CD14-positive monocyte (primary cell): Measurements from ENCODE around the gene CLK2. TPM values are rescaled to one million over a fixed set of nuclear protein-coding genes. Genes with fewer than 3 reads are reported as not detected.

Source experiments
- DNase-seq, 3 donors: peaks; one replicate each; pipeline ENCODE4 v3.0.0-alpha.2; 2011 to 2022
- H2AFZ ChIP-seq: 2 replicates; pipeline ENCODE4 v1.6.0; 2012; ENCODE audit warnings: mild to moderate bottlenecking, low read depth, low read length, inconsistent platforms; ENCODE audit not compliant: insufficient read depth, poor library complexity, severe bottlenecking
- H3K27ac ChIP-seq, 2 donors: 1 replicate in 1 of 2; 2 replicates in 1 of 2; pipeline ENCODE4 v1.5.1; 2012 to 2013; ENCODE audit warnings: low read length in 2 of 2, control low read depth in 1 of 2, inconsistent platforms in 1 of 2, low read depth in 1 of 2, mild to moderate bottlenecking in 1 of 2
- H3K27me3 ChIP-seq, 2 donors: one replicate each; pipeline versions ENCODE4 v1.6.0 to v1.6.1; 2011 to 2013; ENCODE audit warnings: low read length in 2 of 2; ENCODE audit not compliant: control insufficient read depth in 2 of 2, insufficient read depth in 2 of 2
- H3K36me3 ChIP-seq, 2 donors: replicated peaks in 1 of 2; 1 replicate in 1 of 2; 2 replicates in 1 of 2; pipeline versions ENCODE4 v1.5.1 to v1.6.1; 2012 to 2013; ENCODE audit warnings: low read length in 2 of 2, control low read depth in 1 of 2, inconsistent platforms in 1 of 2, mild to moderate bottlenecking in 1 of 2; ENCODE audit not compliant: insufficient read depth in 2 of 2, control insufficient read depth in 1 of 2
- H3K4me1 ChIP-seq, 2 donors: 1 replicate in 1 of 2; 2 replicates in 1 of 2; pipeline versions ENCODE4 v1.5.1 to v1.6.1; 2012 to 2013; ENCODE audit warnings: low read length in 2 of 2, control low read depth in 1 of 2, inconsistent platforms in 1 of 2, mild to moderate bottlenecking in 1 of 2, moderate library complexity in 1 of 2; ENCODE audit not compliant: insufficient read depth in 2 of 2, control insufficient read depth in 1 of 2
- H3K4me2 ChIP-seq: replicated peaks from 2 replicates; pipeline ENCODE3; 2012; ENCODE audit warnings: low read length, moderate library complexity, mild to moderate bottlenecking; ENCODE audit not compliant: poor library complexity, severe bottlenecking; ENCODE audit errors: extremely low read depth
- H3K4me3 ChIP-seq, 3 experiments: fragments of 200-600 bp in 1 of 3; sonication (generic) in 1 of 3; replicated peaks in 1 of 3; 1 replicate in 2 of 3; 2 replicates in 1 of 3; pipeline ENCODE4 v1.5.1; 2011 to 2013; ENCODE audit warnings: low read length in 3 of 3, mild to moderate bottlenecking in 3 of 3, control low read depth in 2 of 3, low read depth in 2 of 3, inconsistent platforms in 1 of 3, moderate library complexity in 1 of 3
- H3K79me2 ChIP-seq: 2 replicates; pipeline ENCODE4 v1.6.0; 2012; ENCODE audit warnings: mild to moderate bottlenecking, control low read depth, inconsistent platforms, low read length, moderate library complexity; ENCODE audit not compliant: insufficient read depth
- H3K9ac ChIP-seq: 2 replicates; pipeline ENCODE4 v1.6.0; 2017; ENCODE audit warnings: low read length, mild to moderate bottlenecking; ENCODE audit not compliant: insufficient read depth, poor library complexity, severe bottlenecking
- H3K9me3 ChIP-seq, 2 donors: replicated peaks in 1 of 2; 1 replicate in 1 of 2; 2 replicates in 1 of 2; pipeline versions ENCODE4 v1.5.1 to v1.6.1; 2012 to 2013; ENCODE audit warnings: low read length in 2 of 2, control low read depth in 1 of 2; ENCODE audit not compliant: control insufficient read depth in 1 of 2, insufficient read depth in 1 of 2
- H4K20me1 ChIP-seq: 2 replicates; pipeline ENCODE4 v1.6.0; 2012; ENCODE audit warnings: mild to moderate bottlenecking, low read length, control low read depth, moderate library complexity; ENCODE audit not compliant: insufficient read depth
- H3K27ac Mint-ChIP-seq, 7 donors: one replicate each; pipeline ENCODE4 v1.8.0; 2020; ENCODE audit warnings: mild to moderate bottlenecking in 7 of 7, mixed read lengths in 7 of 7, moderate library complexity in 6 of 7, inconsistent platforms in 2 of 7
- H3K27me3 Mint-ChIP-seq, 3 donors: one replicate each; pipeline ENCODE4 v1.8.0; 2021 to 2022; ENCODE audit warnings: low read depth in 3 of 3, mild to moderate bottlenecking in 3 of 3, mixed read lengths in 3 of 3, moderate library complexity in 3 of 3, inconsistent platforms in 1 of 3
- H3K36me3 Mint-ChIP-seq, 2 donors: one replicate each; pipeline ENCODE4 v1.8.0; 2020; ENCODE audit warnings: mixed read lengths in 2 of 2, inconsistent platforms in 1 of 2, mild to moderate bottlenecking in 1 of 2
- H3K4me1 Mint-ChIP-seq: one replicate; pipeline ENCODE4 v1.8.0; 2020; ENCODE audit warnings: mild to moderate bottlenecking, mixed read lengths
- H3K4me3 Mint-ChIP-seq, 2 donors: one replicate each; pipeline ENCODE4 v1.8.0; 2020; ENCODE audit warnings: mild to moderate bottlenecking in 2 of 2, mixed read lengths in 2 of 2, moderate library complexity in 1 of 2
- H3K9me3 Mint-ChIP-seq, 7 donors: one replicate each; pipeline ENCODE4 v1.8.0; 2020 to 2022; ENCODE audit warnings: mixed read lengths in 7 of 7, mild to moderate bottlenecking in 6 of 7, moderate library complexity in 6 of 7, inconsistent platforms in 2 of 7
- WGBS: methylation state at CpG from one replicate; pipeline ENCODE4 v1.1.5; 2013; ENCODE audit warnings: missing lambda C conversion rate; ENCODE audit not compliant: insufficient coverage; 5-methylcytosine and 5-hydroxymethylcytosine counted together
- intact Hi-C, 2 donors: fragments of 100-400 bp; cut with micrococcal nuclease; formaldehyde crosslinking; loops; one replicate each; pipeline versions ENCODE4 v1.15.0 to v1.15.1; 2023
- polyA plus RNA-seq, 3 donors: library from polyadenylated mRNA; depleted of rRNA in 1 of 3; unstranded in 2 of 3; stranded (reverse) in 1 of 3; fragments of 300-500 nt in 2 of 3; fragments of >200 nt in 1 of 3; fragmentation: Illumina TruSeq in 2 of 3; gene quantifications; 1 replicate in 2 of 3; 2 replicates in 1 of 3; pipeline ENCODE4 v1.2.3, GENCODE V29; 2012 to 2021
- TF ChIP-seq, protein P1 (sequence below): fragments of 200-600 bp; IDR thresholded peaks from one replicate; pipeline ENCODE4 v1.8.0; 2022; ENCODE audit warnings: antibody characterized with exemption, mild to moderate bottlenecking

Gene CLK2
- polyA plus RNA-seq, 3 donors, result 7.3 to 143 (median 9.6) TPM

DNA sequence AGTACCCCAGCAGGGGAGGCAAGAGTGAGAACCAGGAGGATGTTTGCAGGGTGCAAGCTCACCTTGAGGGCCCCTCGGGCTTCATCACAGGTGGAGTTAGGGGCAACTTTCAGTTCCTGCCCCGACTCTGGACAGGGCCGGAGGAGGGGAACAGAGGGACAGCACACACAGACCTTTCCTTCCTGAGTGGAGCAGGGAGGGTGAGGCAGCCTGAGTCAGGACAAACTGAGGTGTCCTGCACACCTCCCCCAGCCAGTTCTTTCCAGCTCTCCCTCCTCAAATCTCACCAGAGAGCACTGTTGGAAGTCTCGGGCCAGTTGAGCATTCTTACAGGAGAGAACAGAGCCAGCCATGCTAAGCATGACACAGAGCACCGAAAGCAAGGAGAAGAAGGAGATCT lies 19.5 kb downstream of the CLK2 start:
- peaks cover 0 to 5% (median 1%) of the 10 kb centered on the region in 3 donors for H3K27me3 Mint-ChIP-seq
- Histone ChIP-seq H3K9ac (no peak overlapping the region), H3K36me3 (peaks cover 8 to 18% of the 10 kb centered on the region in 2 donors), H4K20me1 (no peaks in the 10 kb centered on the region), H3K4me2 (no peak overlapping the region), H3K27ac (no peak overlapping the region), H2AFZ (no peak overlapping the region), H3K79me2 (peaks cover 3% of the 10 kb centered on the region), H3K4me1 (peaks cover 32 to 39% of the 10 kb centered on the region in 2 donors), H3K9me3 (no peaks in the 10 kb centered on the region), H3K27me3 (no peaks in the 10 kb centered on the region), H3K4me3 (peak overlapping the region in 1 of 3 experiments; percentile 88)
- H3K4me1 Mint-ChIP-seq, result peaks cover 34% of the 10 kb centered on the region
- TF ChIP-seq, protein P1, sequence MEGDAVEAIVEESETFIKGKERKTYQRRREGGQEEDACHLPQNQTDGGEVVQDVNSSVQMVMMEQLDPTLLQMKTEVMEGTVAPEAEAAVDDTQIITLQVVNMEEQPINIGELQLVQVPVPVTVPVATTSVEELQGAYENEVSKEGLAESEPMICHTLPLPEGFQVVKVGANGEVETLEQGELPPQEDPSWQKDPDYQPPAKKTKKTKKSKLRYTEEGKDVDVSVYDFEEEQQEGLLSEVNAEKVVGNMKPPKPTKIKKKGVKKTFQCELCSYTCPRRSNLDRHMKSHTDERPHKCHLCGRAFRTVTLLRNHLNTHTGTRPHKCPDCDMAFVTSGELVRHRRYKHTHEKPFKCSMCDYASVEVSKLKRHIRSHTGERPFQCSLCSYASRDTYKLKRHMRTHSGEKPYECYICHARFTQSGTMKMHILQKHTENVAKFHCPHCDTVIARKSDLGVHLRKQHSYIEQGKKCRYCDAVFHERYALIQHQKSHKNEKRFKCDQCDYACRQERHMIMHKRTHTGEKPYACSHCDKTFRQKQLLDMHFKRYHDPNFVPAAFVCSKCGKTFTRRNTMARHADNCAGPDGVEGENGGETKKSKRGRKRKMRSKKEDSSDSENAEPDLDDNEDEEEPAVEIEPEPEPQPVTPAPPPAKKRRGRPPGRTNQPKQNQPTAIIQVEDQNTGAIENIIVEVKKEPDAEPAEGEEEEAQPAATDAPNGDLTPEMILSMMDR, result no peak
- intact Hi-C loops, result loop anchor here (5.0 kb wide), 2 partner anchors 69 to 339 kb away; partner anchors contain the start of gene RUSC1 (in 1 of the 2)
- DNase-seq, result no peak
- WGBS, result 80% methylated on average over 3 of the region's 5 CpGs
- H3K36me3 Mint-ChIP-seq, result peaks cover 21 to 23% of the 10 kb centered on the region in 2 donors
- H3K27ac Mint-ChIP-seq, result peak overlapping the region in 1 of 7 donors; percentile 35
- H3K4me3 Mint-ChIP-seq, result no peak overlapping the region
- H3K9me3 Mint-ChIP-seq, result no peaks in the 10 kb centered on the region

DNA sequence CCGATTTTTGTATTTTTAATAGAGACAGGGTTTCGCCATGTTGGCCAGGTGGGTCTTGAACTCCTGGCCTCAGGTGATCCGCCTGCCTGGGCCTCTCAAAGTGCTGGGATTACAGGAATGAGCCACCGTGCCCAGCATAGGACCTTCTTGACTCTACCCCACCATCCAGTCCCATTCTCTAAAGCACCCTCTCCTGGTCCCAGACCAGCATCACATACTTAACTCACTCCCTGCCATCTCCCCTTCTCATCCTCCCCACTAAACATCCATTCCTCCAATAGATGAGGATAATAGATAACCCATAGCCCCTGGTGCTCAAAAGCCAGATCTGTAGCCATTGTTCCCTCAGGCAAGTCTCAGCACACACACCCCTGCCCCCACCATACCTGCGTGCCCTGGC lies 20.1 kb downstream of the CLK2 start:
- intact Hi-C loops, result loop anchor here (5.0 kb wide), 2 partner anchors 69 to 339 kb away; partner anchors contain the start of gene RUSC1 (in 1 of the 2)
- H3K36me3 Mint-ChIP-seq, result peaks cover 15 to 18% of the 10 kb centered on the region in 2 donors
- TF ChIP-seq, protein P1, result no peak
- Histone ChIP-seq H4K20me1 (no peaks in the 10 kb centered on the region), H3K36me3 (peaks cover 8 to 13% of the 10 kb centered on the region in 2 donors), H3K4me2 (no peak overlapping the region), H3K27me3 (no peaks in the 10 kb centered on the region), H3K79me2 (peaks cover 3% of the 10 kb centered on the region), H3K9me3 (no peaks in the 10 kb centered on the region), H2AFZ (no peak overlapping the region), H3K4me3 (no peak overlapping the region), H3K27ac (no peak overlapping the region), H3K9ac (no peak overlapping the region), H3K4me1 (peaks cover 32 to 39% of the 10 kb centered on the region in 2 donors)
- DNase-seq, result no peak
- H3K9me3 Mint-ChIP-seq, result no peaks in the 10 kb centered on the region
- H3K27ac Mint-ChIP-seq, result no peak overlapping the region
- H3K4me1 Mint-ChIP-seq, result peaks cover 34% of the 10 kb centered on the region
- H3K4me3 Mint-ChIP-seq, result no peak overlapping the region
- 92% methylated on average over 2 of the region's 5 CpGs for WGBS
- H3K27me3 Mint-ChIP-seq, result peaks cover 0 to 5% (median 1%) of the 10 kb centered on the region in 3 donors
